GM10266 (cell line): Measurements from ENCODE around the gene CADPS2.

Source experiments
- DNase-seq: peaks from one replicate; pipeline ENCODE4 v3.0.0; 2012; ENCODE audit errors: extremely low spot score
- TF ChIP-seq, protein P1 (sequence below): IDR thresholded peaks from 2 replicates; pipeline ENCODE4 v1.5.1; 2012; ENCODE audit warnings: mild to moderate bottlenecking, low read depth; ENCODE audit not compliant: control insufficient read depth, insufficient read depth; ENCODE audit errors: missing control alignments

Gene CADPS2

DNA sequence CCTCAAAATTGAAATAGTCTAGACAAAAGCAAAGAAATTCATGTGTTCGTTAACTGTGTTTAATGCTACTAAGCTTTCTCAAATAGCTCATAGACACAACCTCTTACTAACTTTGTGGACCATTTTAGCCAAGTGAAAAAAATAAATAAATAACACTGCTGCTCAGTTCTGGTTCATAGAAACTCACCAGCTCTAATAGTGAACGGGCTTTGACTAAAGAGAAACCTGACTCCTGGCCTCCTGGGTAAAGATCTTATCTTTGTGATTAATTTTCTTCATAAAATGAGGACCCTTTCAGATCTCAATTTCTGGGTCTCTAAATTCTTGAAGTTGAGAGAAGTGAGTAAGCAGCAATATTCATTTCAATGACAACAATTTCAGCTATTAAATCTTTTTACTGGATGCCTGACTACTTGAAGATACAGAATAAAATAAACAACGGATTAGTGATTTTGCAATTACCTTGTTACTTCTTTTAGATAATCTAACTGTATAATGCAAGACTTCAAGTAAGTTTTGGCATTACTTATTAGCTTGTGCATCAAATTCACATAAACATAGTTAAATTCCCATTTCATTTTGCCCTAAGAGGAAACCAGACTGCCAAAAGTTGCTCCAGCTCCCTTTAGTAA lies 3.1 kb downstream of the CADPS2 start:
- TF ChIP-seq, protein P1, sequence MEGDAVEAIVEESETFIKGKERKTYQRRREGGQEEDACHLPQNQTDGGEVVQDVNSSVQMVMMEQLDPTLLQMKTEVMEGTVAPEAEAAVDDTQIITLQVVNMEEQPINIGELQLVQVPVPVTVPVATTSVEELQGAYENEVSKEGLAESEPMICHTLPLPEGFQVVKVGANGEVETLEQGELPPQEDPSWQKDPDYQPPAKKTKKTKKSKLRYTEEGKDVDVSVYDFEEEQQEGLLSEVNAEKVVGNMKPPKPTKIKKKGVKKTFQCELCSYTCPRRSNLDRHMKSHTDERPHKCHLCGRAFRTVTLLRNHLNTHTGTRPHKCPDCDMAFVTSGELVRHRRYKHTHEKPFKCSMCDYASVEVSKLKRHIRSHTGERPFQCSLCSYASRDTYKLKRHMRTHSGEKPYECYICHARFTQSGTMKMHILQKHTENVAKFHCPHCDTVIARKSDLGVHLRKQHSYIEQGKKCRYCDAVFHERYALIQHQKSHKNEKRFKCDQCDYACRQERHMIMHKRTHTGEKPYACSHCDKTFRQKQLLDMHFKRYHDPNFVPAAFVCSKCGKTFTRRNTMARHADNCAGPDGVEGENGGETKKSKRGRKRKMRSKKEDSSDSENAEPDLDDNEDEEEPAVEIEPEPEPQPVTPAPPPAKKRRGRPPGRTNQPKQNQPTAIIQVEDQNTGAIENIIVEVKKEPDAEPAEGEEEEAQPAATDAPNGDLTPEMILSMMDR, result no peak
- no peak for DNase-seq

DNA sequence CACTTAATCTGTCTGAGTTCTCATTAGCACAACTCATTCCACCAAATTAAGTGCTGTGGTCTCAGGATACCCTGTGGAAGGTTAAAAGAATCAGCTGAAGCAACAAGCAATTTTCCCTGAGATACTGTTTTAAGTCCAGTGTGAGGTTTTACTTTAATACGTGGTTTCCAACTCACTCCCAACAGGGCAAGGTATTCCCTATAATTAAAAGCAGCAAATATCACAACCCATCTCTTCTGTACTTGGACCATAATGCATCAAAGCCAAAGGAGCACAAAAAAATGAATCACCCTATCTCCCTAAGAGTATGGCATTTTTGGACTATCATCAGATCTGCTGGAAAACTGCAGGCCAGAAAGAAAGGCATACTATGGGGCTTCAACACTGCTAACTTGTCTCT lies 4.9 kb downstream of the CADPS2 start:
- TF ChIP-seq, protein P1, result no peak
- DNase-seq, result no peak

DNA sequence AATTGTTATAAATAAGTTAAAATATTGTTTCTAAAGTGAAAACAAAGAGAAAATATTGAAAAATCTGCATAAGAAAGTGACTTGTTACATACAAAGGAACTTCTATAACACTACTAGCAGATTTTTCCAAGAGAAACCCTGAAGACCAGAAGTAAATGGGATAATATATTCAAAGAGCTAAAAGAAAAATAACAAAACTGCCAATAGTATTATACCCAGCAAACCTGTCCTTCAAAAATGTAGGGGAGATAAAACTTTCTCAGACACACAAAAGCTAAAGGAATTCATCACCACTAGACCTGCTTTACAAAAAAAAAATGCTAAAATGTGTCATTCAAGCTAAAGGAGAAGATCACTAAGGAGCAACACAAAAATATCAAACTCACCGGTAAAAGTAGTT lies 17.0 kb downstream of the CADPS2 start:
- TF ChIP-seq, protein P1, result no peak
- DNase-seq, result no peak

DNA sequence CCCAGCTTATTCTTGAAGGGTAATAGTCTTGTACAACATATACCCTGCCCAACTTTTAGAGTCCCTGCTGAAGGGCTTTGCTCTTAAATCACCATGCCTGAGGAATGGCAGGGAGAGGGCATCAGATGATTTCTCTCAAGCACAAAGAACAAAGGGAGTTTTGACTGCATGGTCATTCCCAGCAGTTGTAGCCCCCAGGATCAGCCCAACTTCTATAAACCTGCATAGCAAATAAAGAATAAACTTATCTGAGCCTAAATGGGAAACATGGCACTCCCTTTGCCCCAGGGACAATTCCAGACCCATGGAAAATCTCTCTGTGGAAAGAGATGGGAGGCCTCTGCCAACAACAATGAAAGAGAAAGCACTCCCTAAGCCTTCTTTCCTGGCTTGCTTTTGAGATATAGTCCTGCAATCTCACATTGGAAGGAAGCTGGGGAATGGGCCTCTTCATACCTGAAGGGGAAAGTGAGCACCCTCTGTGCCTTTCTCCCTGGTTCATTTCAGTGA lies 18.7 kb downstream of the CADPS2 start:
- no peak for DNase-seq
- TF ChIP-seq, protein P1, result no peak

DNA sequence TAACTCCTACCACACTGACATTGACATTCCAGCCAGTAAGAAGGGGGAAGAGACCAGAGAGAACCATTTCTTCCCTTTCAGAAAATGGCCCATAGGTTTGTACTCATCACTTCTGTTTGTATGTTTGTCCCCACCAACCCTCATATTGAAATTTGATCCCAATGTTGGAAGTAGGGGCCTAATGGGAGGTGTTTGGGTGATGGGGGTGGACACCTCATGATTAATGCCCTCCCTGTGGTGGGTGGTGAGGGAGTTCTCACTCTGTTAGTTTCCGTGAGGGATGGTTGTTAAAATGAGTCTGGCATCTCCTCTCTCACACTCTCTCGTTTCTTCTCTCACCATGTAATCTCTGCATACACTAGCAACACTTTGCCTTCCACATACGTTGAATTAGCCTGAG lies 21.4 kb downstream of the CADPS2 start:
- no peak for DNase-seq
- TF ChIP-seq, protein P1, result no peak

DNA sequence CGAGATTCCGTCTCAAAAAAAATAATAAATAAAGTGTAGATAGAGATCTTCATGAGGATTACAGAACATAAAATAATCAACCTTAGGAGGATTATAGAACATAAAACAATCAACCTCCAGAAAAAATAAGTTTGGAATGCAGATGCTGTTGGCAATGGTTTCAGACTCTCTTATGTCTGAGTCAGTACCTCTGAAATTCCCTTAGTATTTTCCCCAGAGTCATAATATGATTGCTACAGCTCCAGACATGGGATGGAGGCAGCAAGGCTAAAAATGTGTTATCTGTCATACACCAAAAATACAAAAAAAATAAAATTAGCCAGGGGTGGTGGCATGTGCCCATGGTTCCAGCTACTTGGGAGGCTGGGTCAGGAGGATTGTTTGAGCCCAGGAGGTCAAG lies 22.2 kb downstream of the CADPS2 start:
- TF ChIP-seq, protein P1, result no peak

DNA sequence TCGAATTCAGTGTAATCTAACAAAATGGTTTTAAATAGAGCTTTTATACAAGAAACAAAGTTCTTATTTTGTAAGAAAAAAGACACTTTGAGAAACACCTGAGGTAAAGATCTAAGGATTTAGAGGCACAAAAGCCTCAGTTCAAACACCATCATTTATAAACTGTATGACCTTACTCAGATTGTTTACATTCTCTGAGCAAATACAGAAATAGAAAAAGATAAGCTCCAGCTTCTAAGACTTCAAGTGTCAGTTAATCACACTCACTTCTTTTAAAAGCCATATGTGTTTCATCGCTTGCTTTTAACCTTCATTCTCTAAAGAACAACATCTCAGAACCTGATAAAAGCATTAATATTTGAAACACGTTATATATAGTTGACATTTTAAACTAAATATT lies 27.9 kb downstream of the CADPS2 start:
- DNase-seq, result no peak
- TF ChIP-seq, protein P1, result no peak

More for the DNA sequence above, 22.2 kb downstream of the CADPS2 start:
- no peak for DNase-seq
